MV-4-11 (cell line): ENCODE measurements around the gene GPATCH4.

Experiments used
- DNase-seq: peaks from one replicate; lab custom pipeline; 2025; lab: John Stamatoyannopoulos, UW

Gene GPATCH4

GRCh38 chr1:156547982-156548381, 53.3 kb downstream of the GPATCH4 start:
- DNase-seq, result no peak

DNA sequence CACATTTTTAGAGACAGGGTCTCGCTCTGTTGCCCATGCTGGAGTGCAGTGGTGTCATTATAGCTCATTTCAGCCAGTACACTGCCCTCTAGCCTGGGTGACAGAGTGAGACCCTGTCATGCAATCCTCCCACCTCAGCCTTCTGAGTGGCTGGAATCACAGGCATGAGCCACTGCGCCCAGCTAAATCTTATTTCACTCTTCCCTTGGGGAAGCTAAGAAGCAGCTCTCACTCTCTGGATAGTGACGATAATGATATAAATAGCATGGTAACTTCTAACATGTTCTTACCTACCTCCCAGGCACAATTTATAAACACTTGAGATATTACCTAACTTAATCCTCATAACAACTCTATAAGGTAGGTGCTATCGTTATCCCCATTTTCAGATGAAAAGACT, 53.8 kb downstream of the GPATCH4 start:
- no peak for DNase-seq

- no peak for DNase-seq
These were observed 55.0 kb downstream of the GPATCH4 start for GRCh38 chr1:156546267-156546666.

GRCh38 chr1:156544592-156545102, 56.6 kb downstream of the GPATCH4 start:
- DNase-seq, result no peak
